ENCODE measurements around the gene KAZN.

DNA sequence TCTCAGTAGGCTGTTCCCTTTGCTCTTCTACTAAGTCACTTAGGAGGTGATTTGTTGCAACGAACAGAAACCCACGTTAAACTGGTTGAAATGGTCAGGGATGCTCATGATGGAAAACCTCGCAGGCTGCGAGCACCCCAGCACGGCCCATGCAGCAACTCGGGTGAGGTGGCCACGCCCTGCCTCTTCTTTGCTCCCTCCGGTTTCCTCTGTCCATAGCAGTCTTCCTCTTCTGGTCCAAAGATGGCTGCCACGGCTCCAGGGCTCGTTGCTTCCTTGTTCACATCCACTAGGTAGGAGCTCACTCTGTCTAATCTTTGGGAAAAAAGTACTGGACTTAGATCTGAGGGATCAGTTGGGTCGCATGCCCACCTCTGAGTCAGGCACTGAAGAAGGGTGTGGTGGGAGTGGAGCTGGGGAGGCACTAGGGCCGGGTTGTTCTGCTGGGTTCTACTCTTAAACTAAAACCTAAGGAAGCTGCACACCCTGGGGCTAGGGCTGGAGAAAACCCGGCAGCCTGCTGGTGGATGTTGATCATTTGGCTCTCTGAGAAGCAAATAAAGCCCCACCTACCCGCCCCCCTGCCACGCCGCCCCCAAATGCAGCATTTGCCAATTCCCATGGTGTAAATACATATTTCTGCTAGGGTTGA lies 31.0 kb downstream of the KAZN start:
- no peak for TF ChIP-seq CTCF (IDR thresholded peaks at IDR 0.05)
- TF ChIP-seq POLR2A (IDR thresholded peaks at IDR 0.05) = no peak

All from testis (tissue), 2 donors.